GM12891 (cell line): ENCODE data around the gene HINFP.

Experiments used
- PAX5 ChIP-seq: IDR thresholded peaks from 2 replicates; pipeline ENCODE4 v1.6.1; 2011; ENCODE audit warnings: low read length, moderate library complexity, mild to moderate bottlenecking; ENCODE audit not compliant: insufficient read depth, severe bottlenecking
- POLR2A ChIP-seq: IDR thresholded peaks from 2 replicates; pipeline ENCODE4 v1.6.1; 2011; ENCODE audit warnings: low read depth, low read length, control low read depth
- POLR2AphosphoS5 ChIP-seq: IDR thresholded peaks from 2 replicates; pipeline ENCODE4 v1.6.1; 2011; ENCODE audit warnings: low read depth, low read length, control low read depth
- POU2F2 ChIP-seq: IDR thresholded peaks from 2 replicates; pipeline ENCODE4 v1.6.1; 2011; ENCODE audit warnings: low read depth, mild to moderate bottlenecking, control low read depth, low read length, moderate library complexity
- SPI1 ChIP-seq: IDR thresholded peaks from 2 replicates; pipeline ENCODE4 v1.6.1; 2011; ENCODE audit warnings: low read depth, low read length, control low read depth
- TAF1 ChIP-seq: IDR thresholded peaks from 2 replicates; pipeline ENCODE4 v1.6.1; 2011; ENCODE audit warnings: low read depth, low read length, control low read depth

DNA sequence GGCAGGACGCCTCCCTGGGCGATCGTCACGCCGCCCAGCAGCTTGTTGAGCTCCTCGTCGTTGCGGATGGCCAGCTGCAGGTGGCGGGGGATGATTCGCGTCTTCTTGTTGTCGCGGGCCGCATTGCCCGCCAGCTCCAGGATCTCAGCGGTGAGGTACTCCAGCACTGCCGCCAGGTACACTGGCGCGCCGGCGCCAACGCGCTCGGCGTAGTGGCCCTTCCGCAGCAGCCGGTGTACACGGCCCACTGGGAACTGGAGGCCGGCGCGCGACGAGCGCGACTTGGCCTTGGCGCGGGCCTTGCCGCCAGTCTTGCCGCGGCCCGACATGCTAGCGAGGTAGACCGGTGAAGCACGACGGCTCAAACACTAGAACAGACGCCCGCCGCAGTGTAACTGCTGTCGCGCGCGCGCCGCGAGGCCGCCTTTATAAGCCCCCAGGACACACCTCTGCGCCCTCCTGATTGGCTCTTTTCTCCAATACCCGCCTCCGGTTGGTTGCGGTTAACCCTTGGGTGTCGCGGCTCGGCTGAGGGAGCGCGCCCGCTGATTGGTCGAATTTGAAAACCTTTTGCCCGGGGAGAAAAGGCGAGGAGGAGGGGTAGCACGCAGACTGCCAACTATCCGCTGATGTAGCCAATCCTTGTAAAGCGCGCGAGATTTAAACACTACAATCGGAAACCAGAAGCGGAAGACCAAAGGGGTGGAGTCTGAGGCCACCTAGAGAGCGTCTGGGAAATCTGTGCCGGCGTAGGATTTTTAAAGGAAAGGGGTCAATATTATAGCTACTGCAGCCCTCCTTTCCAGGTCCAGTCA, 26.1 kb upstream of the HINFP start:
- peak; percentile 99 for TF ChIP-seq TAF1
- peak; percentile 100 for TF ChIP-seq POLR2AphosphoS5
- peak; percentile 100 for TF ChIP-seq POLR2A
- TF ChIP-seq SPI1: peak; percentile 40; the same call in 1 of the 2 replicates
- TF ChIP-seq POU2F2: peak; percentile 96
- peak; percentile 17 for TF ChIP-seq PAX5
